Adrenal gland (tissue), 5 donors: Measurements from ENCODE around the gene RAI14.

Experiments used
- POLR2A ChIP-seq, 2 donors: fragments of 450-650 bp; IDR thresholded peaks; one replicate each; pipeline ENCODE4 v1.6.1; 2017; ENCODE audit warnings: antibody characterized with exemption in 2 of 2, mild to moderate bottlenecking in 2 of 2, moderate library complexity in 1 of 2
- TF ChIP-seq, protein P1 (sequence below), 6 experiments: fragments of 450-650 bp in 4 of 6; fragments of 200-600 bp in 2 of 6; sonication (generic) in 1 of 6; IDR thresholded peaks; 1 replicate in 5 of 6; 2 replicates in 1 of 6; pipeline versions ENCODE4 v1.5.1 to v1.8.0; 2016 to 2021; ENCODE audit warnings: antibody characterized with exemption in 6 of 6, mild to moderate bottlenecking in 2 of 6, moderate library complexity in 1 of 6
- donor health status: DM: no; HTN: no; CAD: no.

DNA sequence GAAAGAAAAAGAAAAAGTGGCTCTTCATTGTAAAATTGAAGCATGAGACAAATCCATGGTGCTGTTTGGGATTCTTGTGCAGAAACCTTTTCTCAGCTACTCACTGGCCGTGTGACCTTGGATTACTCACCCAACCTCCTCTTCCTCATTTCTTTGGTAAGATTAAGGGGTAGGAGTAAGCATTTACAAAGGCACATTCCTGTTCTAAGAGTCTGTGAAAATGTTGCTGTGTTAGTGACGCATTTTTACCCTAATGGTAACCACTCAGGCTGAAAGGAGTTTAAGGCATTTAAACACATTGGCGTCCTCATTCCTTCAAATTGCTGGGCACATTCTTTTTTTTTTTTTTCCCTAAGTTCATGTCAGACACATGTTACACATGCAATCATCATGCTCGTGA lies 4.3 kb downstream of the RAI14 start:
- TF ChIP-seq, protein P1, sequence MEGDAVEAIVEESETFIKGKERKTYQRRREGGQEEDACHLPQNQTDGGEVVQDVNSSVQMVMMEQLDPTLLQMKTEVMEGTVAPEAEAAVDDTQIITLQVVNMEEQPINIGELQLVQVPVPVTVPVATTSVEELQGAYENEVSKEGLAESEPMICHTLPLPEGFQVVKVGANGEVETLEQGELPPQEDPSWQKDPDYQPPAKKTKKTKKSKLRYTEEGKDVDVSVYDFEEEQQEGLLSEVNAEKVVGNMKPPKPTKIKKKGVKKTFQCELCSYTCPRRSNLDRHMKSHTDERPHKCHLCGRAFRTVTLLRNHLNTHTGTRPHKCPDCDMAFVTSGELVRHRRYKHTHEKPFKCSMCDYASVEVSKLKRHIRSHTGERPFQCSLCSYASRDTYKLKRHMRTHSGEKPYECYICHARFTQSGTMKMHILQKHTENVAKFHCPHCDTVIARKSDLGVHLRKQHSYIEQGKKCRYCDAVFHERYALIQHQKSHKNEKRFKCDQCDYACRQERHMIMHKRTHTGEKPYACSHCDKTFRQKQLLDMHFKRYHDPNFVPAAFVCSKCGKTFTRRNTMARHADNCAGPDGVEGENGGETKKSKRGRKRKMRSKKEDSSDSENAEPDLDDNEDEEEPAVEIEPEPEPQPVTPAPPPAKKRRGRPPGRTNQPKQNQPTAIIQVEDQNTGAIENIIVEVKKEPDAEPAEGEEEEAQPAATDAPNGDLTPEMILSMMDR (IDR thresholded peaks at IDR 0.05) = no peak
- TF ChIP-seq POLR2A (IDR thresholded peaks at IDR 0.05) = no peak
